SKM-1 (cell line): ENCODE results near the gene CFAP126.
A peak's percentile ranks its signal among the peaks of the same experiment; 100 is the strongest.
"Not testable (repeated sequence)": the region's sequence is repeated elsewhere in the genome, so short reads cannot be mapped to it uniquely, and the experiment has no call there.

Experiments
- DNase-seq: peaks from one replicate; lab custom pipeline; 2025; ENCODE audit not compliant: unreplicated experiment; lab: John Stamatoyannopoulos, UW

The CFAP126 gene

DNA sequence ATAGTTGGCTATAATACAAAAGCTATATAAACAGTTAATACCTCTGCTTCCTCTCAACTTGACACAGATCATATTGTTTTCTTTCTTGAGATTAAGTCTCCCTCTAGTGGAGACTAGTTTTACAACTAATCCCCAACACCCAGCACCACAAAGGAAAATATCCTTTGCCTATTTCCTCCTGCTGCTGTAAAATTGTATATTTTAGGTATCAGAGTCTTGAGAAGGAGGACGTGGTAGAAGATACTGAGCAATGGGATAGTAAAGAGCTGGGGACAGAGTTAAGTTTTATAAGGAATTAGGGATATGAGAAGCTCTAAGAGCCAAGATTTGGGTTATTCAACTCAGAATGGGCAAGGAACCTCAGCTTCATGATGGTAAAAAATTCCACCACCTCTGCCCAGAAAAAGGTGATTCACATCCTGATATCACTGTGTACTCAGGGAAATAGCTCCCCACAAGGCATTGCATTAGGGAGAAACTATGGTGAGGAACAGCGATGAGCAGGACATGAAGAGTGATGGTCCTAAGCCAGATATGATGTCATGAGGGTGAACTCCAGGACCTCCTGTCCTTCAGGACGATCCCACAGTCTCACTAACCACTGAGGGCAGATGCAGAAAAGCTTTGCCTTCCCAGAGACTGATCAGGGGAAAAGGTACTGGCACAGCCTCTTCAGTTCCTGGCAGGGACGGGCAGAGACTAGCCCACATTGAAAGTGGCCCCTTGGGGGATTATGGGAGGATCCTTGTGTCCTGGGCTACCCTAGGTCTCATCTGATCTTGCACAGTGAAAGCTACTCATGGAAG, 14.7 kb upstream of the CFAP126 start:
- peak; percentile 93 for DNase-seq

DNA sequence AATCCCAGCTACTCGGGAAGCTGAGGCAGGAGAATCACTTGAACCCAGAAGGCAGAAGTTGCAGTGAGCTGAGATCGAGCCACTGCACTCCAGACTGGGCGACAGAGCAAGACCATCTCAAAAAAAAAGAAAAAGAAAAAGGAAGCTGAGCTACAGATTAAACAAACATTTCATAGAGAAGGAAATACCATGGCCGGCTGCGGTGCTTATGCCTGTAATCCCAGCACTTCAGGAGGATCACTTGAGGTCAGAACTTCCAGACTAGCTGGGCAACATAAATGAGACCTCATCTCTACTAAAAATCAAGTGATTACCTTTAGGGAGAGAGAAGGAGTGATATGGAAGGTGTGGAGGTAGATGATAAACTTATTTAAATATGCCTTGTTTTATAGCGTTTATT, 14.0 kb upstream of the CFAP126 start:
- no peak for DNase-seq

DNA sequence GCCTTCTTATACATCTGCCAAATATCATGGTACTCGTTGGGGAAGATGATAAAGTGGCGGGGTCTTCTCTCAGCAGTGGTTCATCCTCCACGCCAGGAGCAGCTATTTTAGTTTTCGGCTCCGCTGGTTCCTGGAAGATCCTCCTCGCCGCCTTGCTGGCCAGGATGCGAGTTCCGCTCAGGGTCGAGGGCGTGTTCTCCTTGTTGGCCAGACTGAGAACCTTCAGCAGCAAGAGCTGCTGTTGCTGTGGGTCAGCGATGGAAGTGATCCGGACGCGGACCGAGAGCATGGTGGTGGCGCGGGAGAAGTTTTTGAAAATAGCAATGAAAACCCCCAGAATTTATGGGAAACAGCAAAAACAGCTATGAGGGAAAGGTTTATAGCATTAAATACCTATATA, 11.4 kb upstream of the CFAP126 start:
- no peak for DNase-seq

GRCh38 chr1:161378014-161378413, 10.3 kb upstream of the CFAP126 start:
- no peak for DNase-seq

DNA sequence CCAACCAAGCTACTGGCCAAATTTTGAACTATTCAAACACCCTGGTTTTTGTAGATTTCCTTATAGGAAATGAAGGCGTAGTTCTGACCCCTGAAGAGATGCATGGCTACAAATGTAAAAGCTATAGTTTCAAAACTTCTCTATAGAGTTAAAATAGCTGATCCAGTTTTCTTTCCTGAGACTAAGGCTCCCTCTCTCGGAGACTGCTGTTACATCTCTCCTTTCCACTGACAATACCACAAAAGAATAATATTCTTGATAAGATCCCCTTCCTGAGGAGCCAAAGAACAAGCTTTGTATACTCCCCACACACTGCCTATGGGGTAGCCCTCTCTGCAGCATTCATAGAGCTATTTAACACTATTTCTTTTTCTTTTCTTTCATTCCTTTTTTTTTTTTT, 6.7 kb upstream of the CFAP126 start:
- no peak for DNase-seq

- no peak for DNase-seq
These were observed 5.8 kb upstream of the CFAP126 start for GRCh38 chr1:161373442-161373841.

DNA sequence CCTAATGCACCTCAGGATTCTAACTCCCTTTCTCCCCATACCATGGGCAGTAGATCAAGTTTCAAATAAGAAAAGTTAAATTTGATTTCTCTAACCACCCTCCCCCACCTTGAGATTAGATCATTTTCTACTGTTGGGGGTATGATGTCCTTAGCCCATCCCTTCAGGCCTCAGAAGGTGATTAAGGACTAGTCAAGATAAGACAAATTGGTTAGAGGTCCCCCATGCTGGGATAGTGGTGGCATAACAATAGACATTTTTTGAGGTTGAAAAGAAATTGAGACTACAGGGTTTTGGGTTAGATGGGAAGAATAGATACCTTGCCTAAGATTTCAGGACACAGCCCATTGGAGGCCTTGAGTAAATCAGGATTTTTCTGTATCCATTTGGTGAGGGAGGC, 2.5 kb downstream of the CFAP126 start:
- DNase-seq: no peak

- no peak for DNase-seq
These were observed 3.3 kb downstream of the CFAP126 start for GRCh38 chr1:161364332-161364731.

DNA sequence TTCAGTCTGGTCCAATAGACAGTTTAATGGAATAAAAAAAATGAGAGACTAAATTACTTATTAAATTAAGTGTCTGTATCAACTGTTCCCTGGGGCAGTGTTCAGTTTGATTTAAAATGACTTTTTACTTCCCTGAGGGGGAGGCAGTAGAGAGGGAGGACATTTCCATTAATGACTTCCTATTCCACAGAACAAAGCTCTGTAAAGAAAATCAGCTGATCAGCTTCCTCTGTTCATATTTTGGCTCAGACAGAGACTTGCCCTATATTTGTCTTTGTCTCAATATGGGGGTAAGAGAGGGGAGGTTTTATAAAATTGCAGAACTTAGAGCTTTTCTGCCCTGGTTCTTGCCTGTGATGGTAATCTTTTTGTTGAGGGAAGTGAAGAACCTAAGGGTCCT, 8.4 kb downstream of the CFAP126 start:
- no peak for DNase-seq

DNA sequence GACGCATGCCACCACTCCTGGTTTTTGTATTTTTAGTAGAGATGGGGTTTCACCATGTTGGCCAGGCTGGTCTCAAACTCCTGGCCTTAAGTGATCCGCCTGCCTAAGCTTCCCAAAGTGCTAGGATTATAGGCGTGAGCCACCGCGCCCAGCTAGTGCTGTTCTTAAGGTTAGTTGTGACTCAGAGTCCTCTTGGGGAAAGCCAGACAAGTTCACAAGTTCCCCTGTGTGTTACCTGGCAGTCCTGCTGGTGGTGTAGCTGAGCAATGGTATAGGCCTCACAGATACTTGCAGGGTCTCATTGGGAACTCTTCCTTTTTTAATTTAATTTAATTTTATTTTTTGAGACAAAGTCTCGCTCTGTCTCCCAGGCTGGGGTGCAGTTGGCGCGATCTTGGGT, 10.6 kb downstream of the CFAP126 start:
- no peak for DNase-seq

DNA sequence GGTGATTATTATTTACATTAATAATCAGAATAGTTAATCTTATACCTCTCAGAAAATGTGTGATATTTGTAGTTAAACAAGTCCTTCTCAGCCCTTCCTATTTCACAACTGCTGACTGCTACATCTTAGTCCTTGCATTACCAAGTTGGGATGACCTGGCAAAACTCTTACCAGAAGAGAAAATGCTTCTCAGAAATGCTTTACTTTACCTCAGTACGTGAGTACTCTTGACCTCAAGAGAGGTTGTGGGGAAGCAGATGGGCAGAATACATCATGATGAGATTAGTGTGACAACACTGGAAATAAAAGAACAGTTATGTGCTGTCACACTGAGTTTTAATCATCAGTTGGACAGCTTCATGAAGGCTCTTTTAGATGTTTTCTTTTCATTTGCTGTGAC, 16.2 kb downstream of the CFAP126 start:
- DNase-seq: no peak

- no peak for DNase-seq
These were observed 17.0 kb downstream of the CFAP126 start for GRCh38 chr1:161350671-161351070.

- DNase-seq: no peak
These were observed 24.9 kb downstream of the CFAP126 start for GRCh38 chr1:161342821-161343220.

DNA sequence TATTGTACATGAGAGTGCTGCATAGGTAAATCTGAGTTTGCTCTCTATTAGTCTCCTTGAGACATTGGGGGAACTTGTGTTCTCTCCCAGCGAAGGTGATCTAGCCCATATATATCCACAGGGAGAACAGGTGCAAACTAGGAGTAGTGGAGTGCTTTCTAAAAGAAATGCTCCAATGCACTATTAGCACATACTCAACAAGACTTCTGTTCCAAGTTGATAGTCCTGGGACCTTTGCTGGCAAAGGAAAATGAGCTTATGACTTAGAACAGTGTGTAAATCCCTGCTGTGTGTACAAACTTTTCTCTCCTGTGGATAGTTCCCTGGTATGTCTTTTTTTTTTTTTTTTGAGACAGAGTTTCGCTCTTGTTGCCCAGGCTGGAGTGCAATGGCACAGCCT, 25.5 kb downstream of the CFAP126 start:
- DNase-seq: no peak

GRCh38 chr1:161335796-161336195, 31.9 kb downstream of the CFAP126 start:
- DNase-seq: no peak

DNA sequence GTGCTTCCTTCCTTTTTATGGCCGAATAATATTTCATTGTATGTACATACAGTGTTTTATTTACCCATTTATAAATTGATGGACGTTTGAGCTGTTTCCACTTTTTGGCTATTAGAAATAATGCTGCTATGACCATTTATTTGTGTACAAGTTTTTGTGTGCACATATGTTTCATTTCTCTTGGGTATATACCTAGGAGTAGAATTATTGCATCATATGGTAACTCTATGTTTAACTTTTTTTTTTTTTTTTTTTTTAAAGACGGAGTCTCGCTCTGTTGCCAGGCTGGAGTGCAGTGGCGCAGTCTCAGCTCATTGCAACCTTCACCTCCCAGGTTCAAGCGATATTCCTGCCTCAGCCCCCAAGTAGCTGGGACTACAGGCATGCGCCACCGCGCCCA, 34.5 kb downstream of the CFAP126 start:
- DNase-seq: no peak

GRCh38 chr1:161330346-161330745, 37.3 kb downstream of the CFAP126 start:
- no peak for DNase-seq

DNA sequence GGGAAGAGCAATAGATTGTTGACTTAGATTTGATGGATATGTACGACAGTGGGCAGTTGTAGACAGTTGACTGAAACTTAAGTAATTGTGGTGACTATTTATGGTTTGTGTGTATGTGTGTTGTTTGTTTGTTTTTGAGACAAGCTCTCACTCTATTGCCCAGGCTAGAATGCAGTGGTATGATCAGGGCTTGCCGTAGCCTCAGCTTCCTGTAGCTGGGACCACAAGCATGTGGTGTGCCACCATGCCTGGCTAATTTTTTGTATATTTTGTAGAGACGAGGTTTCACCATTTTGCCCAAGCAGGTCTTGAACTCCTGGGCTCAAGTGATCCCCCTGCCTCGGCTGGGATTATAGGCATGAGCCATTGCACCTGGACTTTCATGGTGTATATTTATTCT, 43.7 kb downstream of the CFAP126 start:
- no peak for DNase-seq

- DNase-seq: not testable (repeated sequence)
These were observed 51.6 kb downstream of the CFAP126 start for GRCh38 chr1:161315841-161316674.
